ENCODE measurements around the gene IFRD1. TPM values are rescaled to one million over a fixed set of nuclear protein-coding genes. Genes with fewer than 3 reads are reported as not detected.

The IFRD1 gene
- total RNA-seq, 1 donor from 2014 or later, result 168 TPM

- DNase-seq, result no peak
- H3K4me3 Mint-ChIP-seq (ENCODE audit: unreplicated experiment), result no peak overlapping the region
- H3K4me1 Mint-ChIP-seq (ENCODE audit: low read depth, unreplicated experiment), result peaks cover 2% of the 10 kb centered on the region
- H3K27me3 Mint-ChIP-seq (ENCODE audit: unreplicated experiment), result no peaks in the 10 kb centered on the region
- H3K36me3 Mint-ChIP-seq (ENCODE audit: unreplicated experiment), result no peaks in the 10 kb centered on the region
- no peak for TF ChIP-seq CTCF (IDR thresholded peaks at IDR 0.05; ENCODE audit: partially characterized antibody, unreplicated experiment)
- H3K9me3 Mint-ChIP-seq (ENCODE audit: unreplicated experiment), result peaks cover 6% of the 10 kb centered on the region
- H3K27ac Mint-ChIP-seq (ENCODE audit: unreplicated experiment), result no peak overlapping the region
Measured at GRCh38 chr7:112500619-112501018, 50.4 kb downstream of the IFRD1 start.

- no peaks in the 10 kb centered on the region for H3K36me3 Mint-ChIP-seq (ENCODE audit: unreplicated experiment)
- H3K4me1 Mint-ChIP-seq (ENCODE audit: low read depth, unreplicated experiment), result peaks cover 2% of the 10 kb centered on the region
- DNase-seq, result no peak
- H3K27me3 Mint-ChIP-seq (ENCODE audit: unreplicated experiment), result no peaks in the 10 kb centered on the region
- H3K9me3 Mint-ChIP-seq (ENCODE audit: unreplicated experiment), result peaks cover 3% of the 10 kb centered on the region
- H3K4me3 Mint-ChIP-seq (ENCODE audit: unreplicated experiment), result no peak overlapping the region
- no peak for TF ChIP-seq CTCF (IDR thresholded peaks at IDR 0.05; ENCODE audit: partially characterized antibody, unreplicated experiment)
- H3K27ac Mint-ChIP-seq (ENCODE audit: unreplicated experiment), result no peak overlapping the region
Measured at GRCh38 chr7:112501801-112502503, 51.7 kb downstream of the IFRD1 start.

DNA sequence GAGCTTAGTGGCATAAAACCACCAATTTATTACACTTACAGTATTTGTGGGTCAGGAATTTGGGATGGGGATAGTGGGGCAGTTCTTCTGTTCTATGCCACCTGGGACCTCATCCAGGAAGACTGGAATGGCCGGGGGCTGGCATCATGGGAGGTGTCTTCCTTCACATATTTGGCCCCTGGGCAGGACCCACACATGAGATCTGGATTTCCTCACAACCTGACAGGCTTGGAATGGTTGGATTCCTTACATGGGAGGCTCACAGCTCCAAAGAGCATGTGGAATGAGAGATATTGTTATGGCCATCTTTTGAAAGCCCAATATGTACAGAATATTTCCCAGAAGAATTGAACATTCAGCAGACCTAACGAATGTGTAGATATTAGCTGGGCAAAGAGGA lies 52.4 kb downstream of the IFRD1 start:
- no peak for DNase-seq
- no peaks in the 10 kb centered on the region for H3K27me3 Mint-ChIP-seq (ENCODE audit: unreplicated experiment)
- no peaks in the 10 kb centered on the region for H3K9me3 Mint-ChIP-seq (ENCODE audit: unreplicated experiment)
- H3K36me3 Mint-ChIP-seq (ENCODE audit: unreplicated experiment), result no peaks in the 10 kb centered on the region
- TF ChIP-seq CTCF (IDR thresholded peaks at IDR 0.05; ENCODE audit: partially characterized antibody, unreplicated experiment), result no peak
- no peak overlapping the region for H3K4me3 Mint-ChIP-seq (ENCODE audit: unreplicated experiment)
- no peak overlapping the region for H3K27ac Mint-ChIP-seq (ENCODE audit: unreplicated experiment)
- H3K4me1 Mint-ChIP-seq (ENCODE audit: low read depth, unreplicated experiment), result peaks cover 2% of the 10 kb centered on the region

GRCh38 chr7:112503361-112503972 lies 53.2 kb downstream of the IFRD1 start:
- peaks cover 2% of the 10 kb centered on the region for H3K4me1 Mint-ChIP-seq (ENCODE audit: low read depth, unreplicated experiment)
- no peak overlapping the region for H3K4me3 Mint-ChIP-seq (ENCODE audit: unreplicated experiment)
- H3K27ac Mint-ChIP-seq (ENCODE audit: unreplicated experiment), result no peak overlapping the region
- H3K36me3 Mint-ChIP-seq (ENCODE audit: unreplicated experiment), result no peaks in the 10 kb centered on the region
- no peak for DNase-seq
- H3K27me3 Mint-ChIP-seq (ENCODE audit: unreplicated experiment), result no peaks in the 10 kb centered on the region
- H3K9me3 Mint-ChIP-seq (ENCODE audit: unreplicated experiment), result no peaks in the 10 kb centered on the region
- no peak for TF ChIP-seq CTCF (IDR thresholded peaks at IDR 0.05; ENCODE audit: partially characterized antibody, unreplicated experiment)

GRCh38 chr7:112504093-112504695 lies 53.9 kb downstream of the IFRD1 start:
- Mint-ChIP-seq H3K9me3 (ENCODE audit: unreplicated experiment) (no peaks in the 10 kb centered on the region), H3K4me3 (ENCODE audit: unreplicated experiment) (no peak overlapping the region)

More at GRCh38 chr7:112504093-112504695, 53.9 kb downstream of the IFRD1 start:
- peaks cover 2% of the 10 kb centered on the region for H3K4me1 Mint-ChIP-seq (ENCODE audit: low read depth, unreplicated experiment)
- no peaks in the 10 kb centered on the region for H3K36me3 Mint-ChIP-seq (ENCODE audit: unreplicated experiment)
- H3K27ac Mint-ChIP-seq (ENCODE audit: unreplicated experiment), result no peak overlapping the region
- DNase-seq, result no peak
- no peak for TF ChIP-seq CTCF (IDR thresholded peaks at IDR 0.05; ENCODE audit: partially characterized antibody, unreplicated experiment)
- no peaks in the 10 kb centered on the region for H3K27me3 Mint-ChIP-seq (ENCODE audit: unreplicated experiment)

Measured in glutamatergic neuron (in vitro differentiated cells).